HL-60/S4 (cell line): ENCODE data around the gene EGFL7.

ENCODE experiments used
- in situ Hi-C: fragments of 300-500 bp; cut with MboI; formaldehyde crosslinking; loops from 2 replicates; pipeline ENCODE4 v1.14.3; 2022; ENCODE audit warnings: low sequenced_read_pairs

Gene EGFL7

GRCh38 chr9:136662656-136663581 lies at the start of gene EGFL7:
TSS of gene EGFL7 (plus strand) at chr9:136662916. CDS start at chr9:136668283, 5,367 bp downstream.
- in situ Hi-C loops: no loop called here

- in situ Hi-C loops: no loop called here
Observed at GRCh38 chr9:136613824-136614371, 48.8 kb upstream of the EGFL7 start.

GRCh38 chr9:136614372-136614922 lies 48.3 kb upstream of the EGFL7 start:
- in situ Hi-C loops: no loop called here

- in situ Hi-C loops: no loop called here
Observed at GRCh38 chr9:136614967-136615623, 47.6 kb upstream of the EGFL7 start.

GRCh38 chr9:136615631-136616306 lies 46.9 kb upstream of the EGFL7 start:
- in situ Hi-C loops: no loop called here

- in situ Hi-C loops: no loop called here
Observed at GRCh38 chr9:136616307-136616635, 46.4 kb upstream of the EGFL7 start.

GRCh38 chr9:136616948-136617695 lies 45.6 kb upstream of the EGFL7 start:
- in situ Hi-C loops: no loop called here

- in situ Hi-C loops: no loop called here
Observed at GRCh38 chr9:136617746-136618579, 44.8 kb upstream of the EGFL7 start.

- in situ Hi-C loops: no loop called here
Observed at GRCh38 chr9:136618580-136619547, 43.9 kb upstream of the EGFL7 start.

- in situ Hi-C loops: no loop called here
Observed at GRCh38 chr9:136619742-136620440, 42.8 kb upstream of the EGFL7 start.

- in situ Hi-C loops: no loop called here
Observed at GRCh38 chr9:136620441-136621018, 42.2 kb upstream of the EGFL7 start.

- in situ Hi-C loops: no loop called here
Observed at GRCh38 chr9:136621019-136621733, 41.5 kb upstream of the EGFL7 start.

- in situ Hi-C loops: no loop called here
Observed at GRCh38 chr9:136621734-136622093, 41.0 kb upstream of the EGFL7 start.

GRCh38 chr9:136622538-136622948 lies 40.2 kb upstream of the EGFL7 start:
- in situ Hi-C loops: no loop called here

- in situ Hi-C loops: no loop called here
Observed at GRCh38 chr9:136623016-136623841, 39.5 kb upstream of the EGFL7 start.

- in situ Hi-C loops: no loop called here
Observed at GRCh38 chr9:136623842-136624183, 38.9 kb upstream of the EGFL7 start.
